Measurements from ENCODE around the gene CACNG4.

CACNG4 gene

GRCh38 chr17:66963909-66964771, at the start of gene CACNG4:
CACNG4 (plus strand) TSS chr17:66964707; CDS start chr17:66964912, 205 bp downstream.
- in situ Hi-C loops (cut with MboI; ENCODE audit: low pct_unique_long_range_greater_than_20kb, low sequenced_read_pairs): no loop called here
- no peak for DNase-seq

GRCh38 chr17:66915204-66915611, 49.3 kb upstream of the CACNG4 start:
- DNase-seq: no peak
- in situ Hi-C loops (cut with MboI; ENCODE audit: low pct_unique_long_range_greater_than_20kb, low sequenced_read_pairs): no loop called here

- DNase-seq: no peak
These were observed 48.7 kb upstream of the CACNG4 start for GRCh38 chr17:66915792-66916191.

GRCh38 chr17:66916946-66917345, 47.6 kb upstream of the CACNG4 start:
- DNase-seq: no peak
- in situ Hi-C loops (cut with MboI; ENCODE audit: low pct_unique_long_range_greater_than_20kb, low sequenced_read_pairs): no loop called here

More at GRCh38 chr17:66915792-66916191, 48.7 kb upstream of the CACNG4 start:
- in situ Hi-C loops (cut with MboI; ENCODE audit: low pct_unique_long_range_greater_than_20kb, low sequenced_read_pairs): no loop called here

- in situ Hi-C loops (cut with MboI; ENCODE audit: low pct_unique_long_range_greater_than_20kb, low sequenced_read_pairs): no loop called here
- DNase-seq: no peak
These were observed 45.6 kb upstream of the CACNG4 start for GRCh38 chr17:66918896-66919295.

GRCh38 chr17:66920435-66920834, 44.1 kb upstream of the CACNG4 start:
- in situ Hi-C loops (cut with MboI; ENCODE audit: low pct_unique_long_range_greater_than_20kb, low sequenced_read_pairs): no loop called here
- DNase-seq: no peak

- in situ Hi-C loops (cut with MboI; ENCODE audit: low pct_unique_long_range_greater_than_20kb, low sequenced_read_pairs): no loop called here
- no peak for DNase-seq
These were observed 43.6 kb upstream of the CACNG4 start for GRCh38 chr17:66920950-66921349.

- DNase-seq: no peak
- in situ Hi-C loops (cut with MboI; ENCODE audit: low pct_unique_long_range_greater_than_20kb, low sequenced_read_pairs): no loop called here
These were observed 40.6 kb upstream of the CACNG4 start for GRCh38 chr17:66923886-66924285.

GRCh38 chr17:66925811-66926500, 38.6 kb upstream of the CACNG4 start:
- no peak for DNase-seq
- in situ Hi-C loops (cut with MboI; ENCODE audit: low pct_unique_long_range_greater_than_20kb, low sequenced_read_pairs): no loop called here

GRCh38 chr17:66928949-66929348, 35.6 kb upstream of the CACNG4 start:
- no peak for DNase-seq
- in situ Hi-C loops (cut with MboI; ENCODE audit: low pct_unique_long_range_greater_than_20kb, low sequenced_read_pairs): no loop called here

- no peak for DNase-seq
- in situ Hi-C loops (cut with MboI; ENCODE audit: low pct_unique_long_range_greater_than_20kb, low sequenced_read_pairs): no loop called here
These were observed 34.9 kb upstream of the CACNG4 start for GRCh38 chr17:66929591-66929990.

- in situ Hi-C loops (cut with MboI; ENCODE audit: low pct_unique_long_range_greater_than_20kb, low sequenced_read_pairs): no loop called here
- DNase-seq: no peak
These were observed 33.6 kb upstream of the CACNG4 start for GRCh38 chr17:66930933-66931332.

- no peak for DNase-seq
- in situ Hi-C loops (cut with MboI; ENCODE audit: low pct_unique_long_range_greater_than_20kb, low sequenced_read_pairs): no loop called here
These were observed 32.2 kb upstream of the CACNG4 start for GRCh38 chr17:66932311-66932710.

- in situ Hi-C loops (cut with MboI; ENCODE audit: low pct_unique_long_range_greater_than_20kb, low sequenced_read_pairs): no loop called here
- no peak for DNase-seq
These were observed 30.5 kb upstream of the CACNG4 start for GRCh38 chr17:66934040-66934439.

GRCh38 chr17:66935717-66936116, 28.8 kb upstream of the CACNG4 start:
- in situ Hi-C loops (cut with MboI; ENCODE audit: low pct_unique_long_range_greater_than_20kb, low sequenced_read_pairs): no loop called here

GRCh38 chr17:66938656-66939055, 25.9 kb upstream of the CACNG4 start:
- in situ Hi-C loops (cut with MboI; ENCODE audit: low pct_unique_long_range_greater_than_20kb, low sequenced_read_pairs): no loop called here
- no peak for DNase-seq

More at GRCh38 chr17:66935717-66936116, 28.8 kb upstream of the CACNG4 start:
- DNase-seq: no peak

GRCh38 chr17:66939461-66940114, 24.9 kb upstream of the CACNG4 start:
- DNase-seq: no peak
- in situ Hi-C loops (cut with MboI; ENCODE audit: low pct_unique_long_range_greater_than_20kb, low sequenced_read_pairs): no loop called here

GRCh38 chr17:66941249-66941648, 23.3 kb upstream of the CACNG4 start:
- in situ Hi-C loops (cut with MboI; ENCODE audit: low pct_unique_long_range_greater_than_20kb, low sequenced_read_pairs): no loop called here

GRCh38 chr17:66941773-66942450, 22.6 kb upstream of the CACNG4 start:
- in situ Hi-C loops (cut with MboI; ENCODE audit: low pct_unique_long_range_greater_than_20kb, low sequenced_read_pairs): no loop called here
- no peak for DNase-seq

More at GRCh38 chr17:66941249-66941648, 23.3 kb upstream of the CACNG4 start:
- no peak for DNase-seq

Measured in KBM-7 (cell line).